Trophoblast cell (in vitro differentiated cells and primary cell): ENCODE results near the gene VIPR1. TPM values are rescaled to one million over a fixed set of nuclear protein-coding genes. Genes with fewer than 3 reads are reported as not detected.
A peak's percentile ranks its signal among the peaks of the same experiment; 100 is the strongest.

Experiments used
- DNase-seq, 2 donors: peaks; one replicate each; pipeline ENCODE4 v3.0.0-alpha.2; 2016
- H2AFZ ChIP-seq: 2 replicates; pipeline ENCODE4 v1.6.1; 2013; ENCODE audit warnings: low read length, moderate library complexity, mild to moderate bottlenecking; ENCODE audit not compliant: insufficient read depth, poor library complexity
- H2AK5ac ChIP-seq: 2 replicates; pipeline ENCODE4 v1.6.1; 2013; ENCODE audit warnings: mild to moderate bottlenecking, low read length
- H2BK120ac ChIP-seq: 2 replicates; pipeline ENCODE4 v1.6.1; 2013; ENCODE audit warnings: low read length, mild to moderate bottlenecking, moderate library complexity; ENCODE audit not compliant: insufficient read depth, poor library complexity
- H2BK12ac ChIP-seq: 2 replicates; pipeline ENCODE4 v1.6.1; 2013; ENCODE audit warnings: mild to moderate bottlenecking, low read length, moderate library complexity
- H2BK5ac ChIP-seq: 2 replicates; pipeline ENCODE4 v1.6.1; 2013; ENCODE audit warnings: low read length, low read depth, moderate library complexity, mild to moderate bottlenecking; ENCODE audit not compliant: poor library complexity
- H3K14ac ChIP-seq: 2 replicates; pipeline ENCODE4 v1.6.1; 2013; ENCODE audit warnings: mild to moderate bottlenecking, low read length
- H3K18ac ChIP-seq: 2 replicates; pipeline ENCODE4 v1.6.1; 2013; ENCODE audit warnings: mild to moderate bottlenecking, low read length
- H3K23ac ChIP-seq: 2 replicates; pipeline ENCODE4 v1.6.1; 2013; ENCODE audit warnings: low read length
- H3K27ac ChIP-seq: 2 replicates; pipeline ENCODE4 v1.5.1; 2013; ENCODE audit warnings: low read depth, mild to moderate bottlenecking, inconsistent platforms, low read length, moderate library complexity
- H3K27me3 ChIP-seq: 2 replicates; pipeline ENCODE4 v1.6.1; 2013; ENCODE audit warnings: inconsistent platforms, mild to moderate bottlenecking, low read length, moderate library complexity; ENCODE audit not compliant: insufficient read depth
- H3K36me3 ChIP-seq, 2 experiments: 1 replicate in 1 of 2; 2 replicates in 1 of 2; pipeline ENCODE4 v1.6.1; 2013; ENCODE audit warnings: low read length in 2 of 2, mild to moderate bottlenecking in 2 of 2, moderate library complexity in 1 of 2; ENCODE audit not compliant: insufficient read depth in 2 of 2, control insufficient read depth in 1 of 2
- H3K4ac ChIP-seq: 2 replicates; pipeline ENCODE4 v1.6.1; 2013; ENCODE audit warnings: low read depth, mild to moderate bottlenecking, low read length, moderate library complexity
- H3K4me1 ChIP-seq, 2 experiments: 1 replicate in 1 of 2; 2 replicates in 1 of 2; pipeline ENCODE4 v1.6.1; 2013; ENCODE audit warnings: low read length in 2 of 2, mild to moderate bottlenecking in 2 of 2, moderate library complexity in 1 of 2; ENCODE audit not compliant: insufficient read depth in 2 of 2, control insufficient read depth in 1 of 2
- H3K4me2 ChIP-seq: 2 replicates; pipeline ENCODE4 v1.6.1; 2013; ENCODE audit warnings: inconsistent platforms, mild to moderate bottlenecking, low read length, moderate library complexity
- H3K4me3 ChIP-seq: 2 replicates; pipeline ENCODE4 v1.5.1; 2013; ENCODE audit warnings: mild to moderate bottlenecking, low read depth, low read length, inconsistent platforms
- H3K79me1 ChIP-seq: one replicate; pipeline ENCODE4 v1.6.1; 2013; ENCODE audit warnings: low read length
- H3K79me2 ChIP-seq: 2 replicates; pipeline ENCODE4 v1.6.1; 2013; ENCODE audit warnings: low read length, mild to moderate bottlenecking; ENCODE audit not compliant: control insufficient read depth, insufficient read depth, poor library complexity
- H3K9ac ChIP-seq: 2 replicates; pipeline ENCODE4 v1.6.1; 2013; ENCODE audit warnings: mild to moderate bottlenecking, low read length
- H3K9me3 ChIP-seq: 2 replicates; pipeline ENCODE4 v1.6.1; 2013; ENCODE audit warnings: low read depth, mild to moderate bottlenecking, control low read depth, inconsistent platforms, low read length; ENCODE audit not compliant: insufficient read depth
- H4K12ac ChIP-seq: 2 replicates; pipeline ENCODE4 v1.6.1; 2013; ENCODE audit warnings: low read depth, mild to moderate bottlenecking, low read length, moderate library complexity
- H4K8ac ChIP-seq: 2 replicates; pipeline ENCODE4 v1.6.1; 2013; ENCODE audit warnings: low read depth, mild to moderate bottlenecking, low read length, moderate library complexity
- H4K91ac ChIP-seq: one replicate; pipeline ENCODE4 v1.6.1; 2013; ENCODE audit warnings: low read depth, mild to moderate bottlenecking, low read length, moderate library complexity
- WGBS: extraction: QIAGEN DNeasy Blood & Tissue Kit; methylation state at CpG from one replicate; pipeline ENCODE4 v1.1.7; 2013; ENCODE audit warnings: missing lambda C conversion rate; ENCODE audit not compliant: insufficient read length, insufficient coverage; ENCODE audit errors: extremely low coverage; 5-methylcytosine and 5-hydroxymethylcytosine counted together
- polyA plus RNA-seq: library from polyadenylated mRNA; stranded (reverse); fragments of 200-250 nt; gene quantifications from 2 replicates; pipeline ENCODE4 v1.2.3, GENCODE V29; 2013

Gene VIPR1
- 8.1 and 8.8 TPM in 2 replicates for polyA plus RNA-seq

- Histone ChIP-seq H3K4me1 (peaks cover 19 to 21% of the 10 kb centered on the region in 2 experiments), H2AFZ (peak within 1 kb of the TSS; percentile 86), H3K4ac (no peak within 1 kb of the TSS), H3K23ac (no peak within 1 kb of the TSS), H3K4me3 (peak within 1 kb of the TSS; percentile 74), H3K27me3 (peaks cover 5% of the 10 kb centered on the region), H4K91ac (no peak within 1 kb of the TSS), H4K12ac (peak within 1 kb of the TSS; percentile 23), H3K4me2 (peak within 1 kb of the TSS; percentile 70), H2BK12ac (no peak within 1 kb of the TSS), H3K14ac (peak within 1 kb of the TSS; percentile 46), H3K79me1 (peaks cover 6% of the 10 kb centered on the region), H4K8ac (peak within 1 kb of the TSS; percentile 33), H2BK120ac (no peak within 1 kb of the TSS), H2AK5ac (no peak within 1 kb of the TSS), H3K27ac (no peak within 1 kb of the TSS), H3K79me2 (no peaks in the 10 kb centered on the region), H3K36me3 (no peaks in the 10 kb centered on the region), H2BK5ac (no peak within 1 kb of the TSS), H3K9me3 (no peaks in the 10 kb centered on the region), H3K18ac (peak within 1 kb of the TSS; percentile 45), H3K9ac (no peak within 1 kb of the TSS)
- DNase-seq = peak; percentile 73 to 83
- WGBS = no CpG with 5 or more reads among the region's 69 CpGs
Measured at GRCh38 chr3:42502429-42503250, at the start of gene VIPR1. VIPR1 (plus strand) TSS chr3:42502643; CDS start chr3:42502736, 93 bp downstream.

- H3K36me3 ChIP-seq = no peaks in the 10 kb centered on the region
- no peak overlapping the region for H3K14ac ChIP-seq
- H4K91ac ChIP-seq = no peak overlapping the region
- no peak for DNase-seq
- H4K8ac ChIP-seq = no peak overlapping the region
- no peaks in the 10 kb centered on the region for H3K9me3 ChIP-seq
- H2AK5ac ChIP-seq = no peak overlapping the region
- no peaks in the 10 kb centered on the region for H3K79me1 ChIP-seq
- no peak overlapping the region for H2BK120ac ChIP-seq
- H2BK12ac ChIP-seq = no peak overlapping the region
- no peak overlapping the region for H4K12ac ChIP-seq
- no peak overlapping the region for H3K27ac ChIP-seq
- H3K79me2 ChIP-seq = no peaks in the 10 kb centered on the region
- no peaks in the 10 kb centered on the region for H3K4me1 ChIP-seq
- H3K18ac ChIP-seq = no peak overlapping the region
- no peak overlapping the region for H2AFZ ChIP-seq
- H3K9ac ChIP-seq = no peak overlapping the region
- H3K27me3 ChIP-seq = no peaks in the 10 kb centered on the region
- no peak overlapping the region for H3K23ac ChIP-seq
- H3K4me2 ChIP-seq = no peak overlapping the region
- no peak overlapping the region for H3K4ac ChIP-seq
- H2BK5ac ChIP-seq = no peak overlapping the region
- H3K4me3 ChIP-seq = no peak overlapping the region
Measured at GRCh38 chr3:42456211-42456610, 46.2 kb upstream of the VIPR1 start.

- Histone ChIP-seq H3K14ac (no peak overlapping the region), H4K12ac (no peak overlapping the region), H3K23ac (no peak overlapping the region), H3K79me2 (no peaks in the 10 kb centered on the region), H3K36me3 (no peaks in the 10 kb centered on the region), H3K27me3 (no peaks in the 10 kb centered on the region), H2BK12ac (no peak overlapping the region), H3K18ac (no peak overlapping the region), H3K4me3 (no peak overlapping the region), H4K8ac (no peak overlapping the region), H2AK5ac (no peak overlapping the region), H2BK120ac (no peak overlapping the region), H3K79me1 (no peaks in the 10 kb centered on the region), H3K9me3 (no peaks in the 10 kb centered on the region), H2AFZ (no peak overlapping the region), H3K27ac (no peak overlapping the region), H2BK5ac (no peak overlapping the region), H4K91ac (no peak overlapping the region), H3K4ac (no peak overlapping the region), H3K4me2 (no peak overlapping the region), H3K9ac (no peak overlapping the region), H3K4me1 (no peaks in the 10 kb centered on the region)
- DNase-seq = no peak
Measured at GRCh38 chr3:42459151-42459550, 43.3 kb upstream of the VIPR1 start.

- no peak overlapping the region for H3K23ac ChIP-seq
- no peaks in the 10 kb centered on the region for H3K79me1 ChIP-seq
- WGBS = no CpG with 5 or more reads among the region's 2 CpGs
- H3K9ac ChIP-seq = no peak overlapping the region
- H3K36me3 ChIP-seq = no peaks in the 10 kb centered on the region
- H3K18ac ChIP-seq = no peak overlapping the region
- no peak overlapping the region for H4K8ac ChIP-seq
- DNase-seq = no peak
- H3K14ac ChIP-seq = no peak overlapping the region
- H3K27me3 ChIP-seq = no peaks in the 10 kb centered on the region
- H2BK120ac ChIP-seq = no peak overlapping the region
- H3K79me2 ChIP-seq = no peaks in the 10 kb centered on the region
- no peak overlapping the region for H3K4me3 ChIP-seq
- no peak overlapping the region for H3K4ac ChIP-seq
- no peak overlapping the region for H4K91ac ChIP-seq
- no peaks in the 10 kb centered on the region for H3K9me3 ChIP-seq
- H4K12ac ChIP-seq = no peak overlapping the region
- no peak overlapping the region for H2AK5ac ChIP-seq
- no peaks in the 10 kb centered on the region for H3K4me1 ChIP-seq
- no peak overlapping the region for H3K4me2 ChIP-seq
- no peak overlapping the region for H2AFZ ChIP-seq
- no peak overlapping the region for H2BK5ac ChIP-seq
- no peak overlapping the region for H2BK12ac ChIP-seq
- H3K27ac ChIP-seq = no peak overlapping the region
Measured at GRCh38 chr3:42461762-42462161, 40.7 kb upstream of the VIPR1 start.
